ENCODE results near the gene TTLL3. TPM values are rescaled to one million over a fixed set of nuclear protein-coding genes. Genes with fewer than 3 reads are reported as not detected.

The TTLL3 gene
- polyA plus RNA-seq, 3 donors: 1.1 to 196 (median 1.8) TPM

- no peaks in the 10 kb centered on the region for H3K9me3 ChIP-seq (replicated peaks in 1 of 2; ENCODE audit: control insufficient read depth in 1 of 2, insufficient read depth in 1 of 2, low read length in 2 of 2)
- peaks cover 62 to 68% of the 10 kb centered on the region in 2 donors for H3K36me3 ChIP-seq (replicated peaks in 1 of 2; ENCODE audit: control insufficient read depth in 1 of 2, insufficient read depth in 2 of 2, low read length in 2 of 2)
- H3K4me3 Mint-ChIP-seq: no peak overlapping the region
- H3K9ac ChIP-seq (ENCODE audit: insufficient read depth, low read length, poor library complexity, severe bottlenecking): no peak overlapping the region
- no peak overlapping the region for H3K4me2 ChIP-seq (replicated peaks; ENCODE audit: extremely low read depth, low read length, poor library complexity, severe bottlenecking)
- DNase-seq: no peak
- H3K4me1 ChIP-seq (ENCODE audit: control insufficient read depth in 1 of 2, insufficient read depth in 2 of 2, low read length in 2 of 2): peaks cover 16 to 20% of the 10 kb centered on the region in 2 donors
- intact Hi-C loops (cut with micrococcal nuclease): no loop called here
- H3K27ac ChIP-seq (ENCODE audit: low read depth in 1 of 2, low read length in 2 of 2): no peak overlapping the region
- H3K27me3 Mint-ChIP-seq (ENCODE audit: low read depth in 3 of 3): peaks cover 0 to 3% (median 0%) of the 10 kb centered on the region in 3 donors
- H3K4me3 ChIP-seq (replicated peaks in 1 of 3; ENCODE audit: low read depth in 2 of 3, low read length in 3 of 3): no peak overlapping the region
- TF ChIP-seq, protein P1, sequence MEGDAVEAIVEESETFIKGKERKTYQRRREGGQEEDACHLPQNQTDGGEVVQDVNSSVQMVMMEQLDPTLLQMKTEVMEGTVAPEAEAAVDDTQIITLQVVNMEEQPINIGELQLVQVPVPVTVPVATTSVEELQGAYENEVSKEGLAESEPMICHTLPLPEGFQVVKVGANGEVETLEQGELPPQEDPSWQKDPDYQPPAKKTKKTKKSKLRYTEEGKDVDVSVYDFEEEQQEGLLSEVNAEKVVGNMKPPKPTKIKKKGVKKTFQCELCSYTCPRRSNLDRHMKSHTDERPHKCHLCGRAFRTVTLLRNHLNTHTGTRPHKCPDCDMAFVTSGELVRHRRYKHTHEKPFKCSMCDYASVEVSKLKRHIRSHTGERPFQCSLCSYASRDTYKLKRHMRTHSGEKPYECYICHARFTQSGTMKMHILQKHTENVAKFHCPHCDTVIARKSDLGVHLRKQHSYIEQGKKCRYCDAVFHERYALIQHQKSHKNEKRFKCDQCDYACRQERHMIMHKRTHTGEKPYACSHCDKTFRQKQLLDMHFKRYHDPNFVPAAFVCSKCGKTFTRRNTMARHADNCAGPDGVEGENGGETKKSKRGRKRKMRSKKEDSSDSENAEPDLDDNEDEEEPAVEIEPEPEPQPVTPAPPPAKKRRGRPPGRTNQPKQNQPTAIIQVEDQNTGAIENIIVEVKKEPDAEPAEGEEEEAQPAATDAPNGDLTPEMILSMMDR (IDR thresholded peaks at IDR 0.05): no peak
- H3K36me3 Mint-ChIP-seq: peaks cover 61 to 70% of the 10 kb centered on the region in 2 donors
- peaks cover 29% of the 10 kb centered on the region for H3K4me1 Mint-ChIP-seq
- H3K27me3 ChIP-seq (ENCODE audit: control insufficient read depth in 2 of 2, insufficient read depth in 2 of 2, low read length in 2 of 2): no peaks in the 10 kb centered on the region
- H3K9me3 Mint-ChIP-seq: peaks cover 0 to 2% (median 0%) of the 10 kb centered on the region in 7 donors
- H2AFZ ChIP-seq (ENCODE audit: insufficient read depth, low read depth, low read length, poor library complexity, severe bottlenecking): no peak overlapping the region
- WGBS (ENCODE audit: insufficient coverage): 100% methylated on average over 2 of the region's 12 CpGs
- H4K20me1 ChIP-seq (ENCODE audit: insufficient read depth, low read length): peaks cover 58% of the 10 kb centered on the region
- H3K79me2 ChIP-seq (ENCODE audit: insufficient read depth, low read length): peaks cover 28% of the 10 kb centered on the region
- peak overlapping the region in 3 of 7 donors; percentile 7 to 41 (median 26) for H3K27ac Mint-ChIP-seq
Measured at GRCh38 chr3:9806137-9806536, 3.9 kb upstream of the TTLL3 start.

DNA sequence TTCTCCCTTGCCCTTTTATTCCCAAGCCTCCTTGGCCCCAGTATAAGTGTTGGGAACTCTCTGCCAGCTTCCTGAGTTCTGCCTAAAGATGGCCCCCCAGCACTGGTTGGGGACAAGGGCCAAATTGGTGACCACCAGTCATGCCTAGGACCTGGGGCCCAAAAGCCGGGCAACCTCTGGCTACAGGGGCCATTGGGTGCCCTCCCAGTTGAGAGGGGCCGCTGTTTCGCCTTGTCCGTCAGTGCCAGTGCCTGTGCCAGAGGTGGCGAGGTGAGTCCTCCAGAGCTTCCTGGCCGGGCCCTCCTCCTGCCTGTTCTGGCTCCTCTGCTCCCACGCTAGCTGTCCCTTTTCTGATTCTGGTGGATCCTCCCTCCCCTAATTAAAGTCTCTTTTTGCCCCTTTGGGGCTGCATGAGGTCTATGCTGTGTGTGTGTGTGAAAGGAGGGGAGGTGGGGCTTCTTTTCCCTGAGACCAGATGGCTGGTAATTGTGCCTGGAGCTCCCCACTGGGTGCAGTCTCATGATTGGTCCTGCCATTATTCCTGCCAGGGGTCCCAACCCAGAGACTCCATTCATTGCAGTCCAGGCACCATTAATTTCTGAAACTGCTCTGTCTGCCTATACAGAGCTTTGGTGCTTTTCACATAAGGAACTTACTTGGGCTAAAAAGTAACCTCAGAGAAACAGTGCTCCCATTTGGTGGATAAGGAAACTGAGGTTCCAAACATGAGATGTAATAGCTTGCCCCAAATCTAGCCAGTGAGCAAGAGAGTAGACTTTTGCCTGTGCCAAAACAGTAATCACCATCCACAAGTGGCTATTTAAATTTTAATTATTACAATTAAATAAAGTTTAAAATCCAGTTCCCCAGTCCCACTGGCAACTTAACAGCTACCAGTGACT lies 3.1 kb upstream of the TTLL3 start:
- Mint-ChIP-seq H3K9me3 (peaks cover 0 to 2% (median 0%) of the 10 kb centered on the region in 7 donors), H3K36me3 (peaks cover 61 to 70% of the 10 kb centered on the region in 2 donors), H3K27me3 (ENCODE audit: low read depth in 3 of 3) (peaks cover 0 to 5% (median 0%) of the 10 kb centered on the region in 3 donors), H3K4me3 (no peak overlapping the region), H3K4me1 (peaks cover 32% of the 10 kb centered on the region), H3K27ac (peak overlapping the region in 5 of 7 donors; percentile 27 to 60 (median 46))
- Histone ChIP-seq H3K27ac (ENCODE audit: low read depth in 1 of 2, low read length in 2 of 2) (peak overlapping the region in 1 of 2 donors; percentile 43), H2AFZ (ENCODE audit: insufficient read depth, low read depth, low read length, poor library complexity, severe bottlenecking) (no peak overlapping the region), H3K4me3 (replicated peaks in 1 of 3; ENCODE audit: low read depth in 2 of 3, low read length in 3 of 3) (no peak overlapping the region), H3K4me1 (ENCODE audit: control insufficient read depth in 1 of 2, insufficient read depth in 2 of 2, low read length in 2 of 2) (peaks cover 16 to 21% of the 10 kb centered on the region in 2 donors), H3K27me3 (ENCODE audit: control insufficient read depth in 2 of 2, insufficient read depth in 2 of 2, low read length in 2 of 2) (no peaks in the 10 kb centered on the region), H3K36me3 (replicated peaks in 1 of 2; ENCODE audit: control insufficient read depth in 1 of 2, insufficient read depth in 2 of 2, low read length in 2 of 2) (peaks cover 55 to 60% of the 10 kb centered on the region in 2 donors), H3K9ac (ENCODE audit: insufficient read depth, low read length, poor library complexity, severe bottlenecking) (no peak overlapping the region), H4K20me1 (ENCODE audit: insufficient read depth, low read length) (peaks cover 50% of the 10 kb centered on the region), H3K9me3 (replicated peaks in 1 of 2; ENCODE audit: control insufficient read depth in 1 of 2, insufficient read depth in 1 of 2, low read length in 2 of 2) (no peaks in the 10 kb centered on the region), H3K4me2 (replicated peaks; ENCODE audit: extremely low read depth, low read length, poor library complexity, severe bottlenecking) (no peak overlapping the region), H3K79me2 (ENCODE audit: insufficient read depth, low read length) (peaks cover 21% of the 10 kb centered on the region)
- TF ChIP-seq, protein P1 (IDR thresholded peaks at IDR 0.05): no peak
- DNase-seq: no peak
- 98% methylated on average over 5 of the region's 7 CpGs for WGBS (ENCODE audit: insufficient coverage)
- intact Hi-C loops (cut with micrococcal nuclease): no loop called here

Measured in CD14-positive monocyte (primary cell).